ENCODE data around the gene AKR1A1. TPM values are rescaled to one million over a fixed set of nuclear protein-coding genes. Genes with fewer than 3 reads are reported as not detected.
"Not testable (repeated sequence)": the region's sequence is repeated elsewhere in the genome, so short reads cannot be mapped to it uniquely, and the experiment has no call there.

AKR1A1 gene
- total RNA-seq, 1 experiment from 2014 or later, result 94.9 TPM

- H2AFZ ChIP-seq (ENCODE audit: low read length), result no peak overlapping the region
Observed at GRCh38 chr1:45518910-45519309, 31.7 kb upstream of the AKR1A1 start.

GRCh38 chr1:45519774-45520173, 30.9 kb upstream of the AKR1A1 start:
- H3K4me2 ChIP-seq (ENCODE audit: low read length), result peak overlapping the region; percentile 93
- ATAC-seq; H2AFZ ChIP-seq (ENCODE audit: low read length); H3K27ac ChIP-seq (ENCODE audit: low read length); H3K27me3 ChIP-seq (ENCODE audit: low read length); POLR2A ChIA-PET (ENCODE audit: unreplicated experiment); H3F3A ChIP-seq (ENCODE audit: low read length, unreplicated experiment); BruUV-seq (replicated peaks); intact Hi-C loops (cut with micrococcal nuclease); H3K9me3 ChIP-seq (ENCODE audit: low read length); DNase-seq; H3K9me2 ChIP-seq (replicated peaks; ENCODE audit: low read length): not testable (repeated sequence)
- peak overlapping the region; percentile 97 for H3K9ac ChIP-seq (ENCODE audit: low read length)
- H3K79me2 ChIP-seq (ENCODE audit: low read length), result peaks cover 66% of the 10 kb centered on the region
- peaks cover 53% of the 10 kb centered on the region for H4K20me1 ChIP-seq (ENCODE audit: low read length)
- H3K4me1 ChIP-seq (ENCODE audit: insufficient read depth, low read length), result peaks cover 40% of the 10 kb centered on the region
- CTCF ChIA-PET, result interaction anchor here (0.6 kb wide), 1 partner anchor 50 kb away, joined by 3 read pairs; no protein-coding TSS in a partner anchor
- H3K36me3 ChIP-seq (ENCODE audit: low read depth, low read length), result peaks cover 33% of the 10 kb centered on the region
- H3K4me3 ChIP-seq (ENCODE audit: low read length), result peak overlapping the region; percentile 99

More at GRCh38 chr1:45518910-45519309, 31.7 kb upstream of the AKR1A1 start:
- no peak for DNase-seq
- Histone ChIP-seq H3K9ac (ENCODE audit: low read length) (no peak overlapping the region), H3K36me3 (ENCODE audit: low read depth, low read length) (peaks cover 40% of the 10 kb centered on the region), H3F3A (ENCODE audit: low read length, unreplicated experiment) (no peaks in the 10 kb centered on the region), H4K20me1 (ENCODE audit: low read length) (peaks cover 57% of the 10 kb centered on the region), H3K27ac (ENCODE audit: low read length) (no peak overlapping the region), H3K27me3 (ENCODE audit: low read length) (no peaks in the 10 kb centered on the region), H3K4me1 (ENCODE audit: insufficient read depth, low read length) (peaks cover 37% of the 10 kb centered on the region), H3K4me3 (ENCODE audit: low read length) (peak overlapping the region; percentile 99), H3K9me3 (ENCODE audit: low read length) (no peaks in the 10 kb centered on the region), H3K9me2 (replicated peaks; ENCODE audit: low read length) (no peaks in the 10 kb centered on the region), H3K79me2 (ENCODE audit: low read length) (peaks cover 71% of the 10 kb centered on the region), H3K4me2 (ENCODE audit: low read length) (peak overlapping the region; percentile 93)
- TF ChIP-seq EZH2 (IDR thresholded peaks at IDR 0.05; ENCODE audit: low read length, unreplicated experiment) (no peak), CTCF (conservative IDR thresholded peaks at IDR 0.05; ENCODE audit: low read depth, low read length) (no peak), EZH2phosphoT487 (IDR thresholded peaks at IDR 0.05; ENCODE audit: borderline replicate concordance, low read length) (no peak)
- POLR2A ChIA-PET (ENCODE audit: unreplicated experiment), result interaction anchor here (0.6 kb wide), 3 partner anchors 39 to 624 kb away, joined by 3 to 13 read pairs (median 3); no protein-coding TSS in a partner anchor
- ATAC-seq, result no peak
- CTCF ChIA-PET, result interaction anchor here (0.6 kb wide), 1 partner anchor 51 kb away, joined by 3 read pairs; no protein-coding TSS in a partner anchor
- intact Hi-C loops (cut with micrococcal nuclease), result no loop called here
- TSS peak; percentile 6 for BruUV-seq (replicated peaks)

GRCh38 chr1:45521413-45522323, 29.0 kb upstream of the AKR1A1 start, which contains the start of gene PRDX1:
Gene PRDX1 (minus strand): TSS chr1:45521884. CDS start chr1:45519043, 2,841 bp downstream.
- Histone ChIP-seq H3K9ac (ENCODE audit: low read length) (peak within 1 kb of the TSS; percentile 97), H3F3A (ENCODE audit: low read length, unreplicated experiment) (no peaks in the 10 kb centered on the region), H3K27me3 (ENCODE audit: low read length) (no peaks in the 10 kb centered on the region), H3K9me2 (replicated peaks; ENCODE audit: low read length) (no peaks in the 10 kb centered on the region), H3K27ac (ENCODE audit: low read length) (peak within 1 kb of the TSS; percentile 98), H4K20me1 (ENCODE audit: low read length) (peaks cover 42% of the 10 kb centered on the region), H3K9me3 (ENCODE audit: low read length) (no peaks in the 10 kb centered on the region), H3K4me3 (ENCODE audit: low read length) (peak within 1 kb of the TSS; percentile 99), H3K4me2 (ENCODE audit: low read length) (peak within 1 kb of the TSS; percentile 93), H3K4me1 (ENCODE audit: insufficient read depth, low read length) (peaks cover 52% of the 10 kb centered on the region), H3K79me2 (ENCODE audit: low read length) (peaks cover 53% of the 10 kb centered on the region), H2AFZ (ENCODE audit: low read length) (peak within 1 kb of the TSS; percentile 70), H3K36me3 (ENCODE audit: low read depth, low read length) (peaks cover 16% of the 10 kb centered on the region)
- ChIA-PET CTCF (interaction anchor here (0.6 to 1.2 kb wide), 3 partner anchors 27 to 62 kb away, joined by 3 to 5 read pairs (median 4); partner anchors contain the start of gene NASP), POLR2A (ENCODE audit: unreplicated experiment) (interaction anchor here (0.6 to 2.0 kb wide), 6 partner anchors 21 to 510 kb away, joined by 3 to 21 read pairs (median 4); partner anchors contain the start of genes AKR1A1, MMACHC and UROD)
- TSS peak; percentile 58 for BruUV-seq (replicated peaks)
- TF ChIP-seq EZH2 (IDR thresholded peaks at IDR 0.05; ENCODE audit: low read length, unreplicated experiment) (no peak), CTCF (conservative IDR thresholded peaks at IDR 0.05; ENCODE audit: low read depth, low read length) (0 out of 2 replicates have a peak, but pooled peaks have one; percentile 17), EZH2phosphoT487 (IDR thresholded peaks at IDR 0.05; ENCODE audit: borderline replicate concordance, low read length) (no peak)
- intact Hi-C loops (cut with micrococcal nuclease), result loop anchor here (1.0 kb wide), 1 partner anchor 29 kb away; the partner anchor contains the start of gene AKR1A1
- DNase-seq (peak; percentile 99), ATAC-seq (peak; percentile 72)

All from PC-3 (cell line).